GM12865 (cell line): ENCODE results near the gene NR2F1-AS1.

Experiments
- DNase-seq: peaks from one replicate; pipeline ENCODE4 v3.0.0; 2010; ENCODE audit warnings: low read depth
- H3K4me3 ChIP-seq: 2 replicates; pipeline ENCODE4 v1.5.1; 2011; ENCODE audit warnings: mild to moderate bottlenecking, low read depth, low read length, control low read depth
- CTCF ChIP-seq: IDR thresholded peaks from 2 replicates; pipeline ENCODE4 v1.5.1; 2011; ENCODE audit warnings: low read length, control low read depth, low read depth, inconsistent platforms; ENCODE audit not compliant: insufficient read depth; ENCODE audit errors: missing control alignments

NR2F1-AS1 gene

DNA sequence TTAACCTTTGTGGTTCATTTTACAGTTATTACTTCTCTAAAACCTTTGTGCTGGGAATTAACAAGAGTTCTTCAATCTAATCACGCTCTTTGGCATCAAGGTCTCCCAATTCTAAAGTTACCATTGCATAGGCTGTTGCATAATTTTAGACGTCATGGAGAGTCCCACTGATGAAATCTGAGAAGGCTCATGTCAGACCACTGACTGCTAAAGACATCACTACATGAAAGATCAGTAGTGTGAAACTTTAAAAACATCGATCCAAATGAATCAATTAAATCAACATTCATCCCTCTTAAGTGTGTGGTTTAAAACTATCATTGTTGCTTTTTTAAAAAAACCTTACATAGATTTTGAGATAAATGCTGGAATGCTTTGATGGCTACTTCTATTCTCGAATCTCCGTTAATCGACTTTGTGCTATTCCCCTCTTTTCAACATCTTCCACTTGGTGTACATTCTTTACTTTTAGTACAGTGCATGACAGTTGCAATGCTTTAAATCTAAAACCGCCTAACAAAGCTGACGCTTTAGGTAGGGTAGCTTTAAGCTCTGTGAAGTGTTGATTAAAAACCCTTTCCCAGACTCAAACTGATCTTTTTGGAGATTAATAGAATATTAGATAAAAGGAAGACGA lies 35.6 kb upstream of the NR2F1-AS1 start:
- H3K4me3 ChIP-seq = no peak overlapping the region
- DNase-seq = no peak

GRCh38 chr5:93612855-93613243 lies 31.8 kb upstream of the NR2F1-AS1 start:
- no peak overlapping the region for H3K4me3 ChIP-seq
- DNase-seq = no peak
- no peak for TF ChIP-seq CTCF

More for the DNA sequence above, 35.6 kb upstream of the NR2F1-AS1 start:
- no peak for TF ChIP-seq CTCF

DNA sequence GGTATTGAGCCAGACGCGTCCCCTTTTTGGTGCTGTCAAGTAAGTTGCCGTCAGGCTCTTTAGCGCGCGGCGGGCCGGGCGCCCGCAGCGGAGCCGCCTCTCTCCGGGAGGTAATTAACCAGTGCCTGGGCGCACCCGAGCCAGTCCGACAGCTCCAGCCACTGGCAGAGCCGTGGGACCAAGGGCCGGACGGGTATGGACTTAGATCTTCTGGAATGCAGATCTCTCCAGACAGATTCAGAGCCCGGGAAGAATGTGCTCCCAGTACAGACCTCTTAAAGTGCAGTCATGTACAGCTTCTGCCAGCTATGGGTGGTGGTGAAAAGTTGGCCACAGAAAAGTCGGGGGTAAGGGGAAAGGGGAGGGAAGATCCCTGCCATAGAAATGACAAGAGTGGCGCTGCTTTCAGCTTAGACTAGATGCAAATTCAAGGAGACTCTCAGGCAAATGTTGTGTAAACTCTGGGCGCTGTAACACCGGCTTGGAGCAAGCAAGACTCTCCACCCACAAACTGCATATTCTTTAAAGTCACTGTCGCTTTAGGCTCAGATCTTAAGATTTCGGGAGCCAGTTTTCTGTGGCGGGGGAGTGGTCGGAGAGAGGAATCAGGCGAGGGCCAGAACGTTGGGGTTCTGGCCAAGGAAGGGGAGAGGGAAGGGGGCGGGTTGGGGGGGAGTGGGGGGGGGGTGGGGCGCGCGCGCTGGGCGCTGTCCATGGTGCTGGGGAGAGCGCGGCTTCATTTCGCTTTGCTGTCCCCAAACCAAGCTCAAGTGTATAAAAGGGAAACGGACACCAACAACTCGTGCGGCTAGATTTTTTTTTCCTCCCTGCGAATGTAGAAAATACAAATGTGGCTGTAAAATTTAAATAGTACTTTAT lies 31.2 kb upstream of the NR2F1-AS1 start:
- no peak for TF ChIP-seq CTCF
- H3K4me3 ChIP-seq = no peak overlapping the region
- no peak for DNase-seq

GRCh38 chr5:93611273-93611975 lies 30.4 kb upstream of the NR2F1-AS1 start:
- no peak for DNase-seq
- H3K4me3 ChIP-seq = no peak overlapping the region
- TF ChIP-seq CTCF = no peak

GRCh38 chr5:93610581-93611272 lies 29.7 kb upstream of the NR2F1-AS1 start:
- no peak for DNase-seq
- no peak for TF ChIP-seq CTCF
- no peak overlapping the region for H3K4me3 ChIP-seq

DNA sequence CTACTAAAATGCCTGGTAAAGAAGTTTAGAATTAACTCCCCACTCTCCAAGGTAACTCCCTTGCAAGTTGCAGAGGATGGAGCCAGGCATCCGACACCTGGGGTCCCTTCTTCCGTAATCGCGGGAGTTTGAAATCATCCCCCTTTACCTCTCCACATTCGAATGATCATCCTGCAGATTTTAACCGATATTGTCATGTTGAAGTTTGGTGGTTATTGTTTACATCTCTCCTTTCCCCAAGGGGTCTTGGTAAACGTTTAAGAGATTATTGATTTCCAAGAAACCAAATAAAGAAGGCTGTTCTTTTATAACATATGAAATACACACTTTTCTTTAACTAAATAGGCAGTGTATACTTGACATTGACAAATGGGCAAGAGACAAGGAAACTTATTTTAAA lies 28.7 kb upstream of the NR2F1-AS1 start:
- no peak overlapping the region for H3K4me3 ChIP-seq
- no peak for DNase-seq

More for the DNA sequence above, 28.7 kb upstream of the NR2F1-AS1 start:
- TF ChIP-seq CTCF = no peak
